MCF 10A (cell line): ENCODE measurements around the gene BBOF1. TPM values are rescaled to one million over a fixed set of nuclear protein-coding genes. Genes with fewer than 3 reads are reported as not detected.

Experiments used
- BruUV-seq: library from RNA; stranded (reverse); fragments of 400-500 nt; replicated peaks from 2 replicates; lab custom pipeline; 2021; lab: Mats Ljungman, UMichigan
- CTCF ChIA-PET: fragments of 300-600 bp; sonication (Branson Sonifier 250); formaldehyde crosslinking; extraction: SDS; loops from one replicate; lab custom pipeline; 2021; ENCODE audit warnings: antibody characterized with exemption, inconsistent platforms; lab: Yijun Ruan, JAX
- POLR2A ChIA-PET: fragments of 300-600, 350-650 bp; sonication (Branson Sonifier 250); formaldehyde crosslinking; extraction: SDS; loops from one replicate; lab custom pipeline; 2020; ENCODE audit warnings: antibody characterized with exemption, inconsistent platforms; lab: Yijun Ruan, JAX
- DNase-seq: peaks from one replicate; pipeline ENCODE4 v3.0.0-alpha.2; 2018; ENCODE audit not compliant: unreplicated experiment
- H3K27ac Mint-ChIP-seq: one replicate; pipeline ENCODE4 v1.8.0; 2022; ENCODE audit warnings: mild to moderate bottlenecking, low read depth, mixed read lengths; ENCODE audit not compliant: unreplicated experiment
- H3K27me3 Mint-ChIP-seq: one replicate; pipeline ENCODE4 v1.8.0; 2022; ENCODE audit warnings: mixed read lengths; ENCODE audit not compliant: insufficient read depth, unreplicated experiment
- H3K36me3 Mint-ChIP-seq: one replicate; pipeline ENCODE4 v1.8.0; 2022; ENCODE audit warnings: mild to moderate bottlenecking, moderate library complexity, mixed read lengths; ENCODE audit not compliant: insufficient read depth, unreplicated experiment
- H3K4me1 Mint-ChIP-seq: one replicate; pipeline ENCODE4 v1.8.0; 2022; ENCODE audit warnings: mixed read lengths; ENCODE audit not compliant: insufficient read depth, unreplicated experiment
- H3K4me3 Mint-ChIP-seq: one replicate; pipeline ENCODE4 v1.8.0; 2022; ENCODE audit warnings: mild to moderate bottlenecking, moderate library complexity, mixed read lengths; ENCODE audit not compliant: unreplicated experiment
- H3K9me3 Mint-ChIP-seq: one replicate; pipeline ENCODE4 v1.8.0; 2022; ENCODE audit warnings: mixed read lengths; ENCODE audit not compliant: unreplicated experiment
- CTCF ChIP-seq: fragments of 200-600 bp; IDR thresholded peaks from one replicate; pipeline ENCODE4 v1.8.0; 2022; ENCODE audit warnings: antibody characterized with exemption, mild to moderate bottlenecking; ENCODE audit not compliant: unreplicated experiment
- intact Hi-C: fragments of 100-400 bp; cut with micrococcal nuclease; formaldehyde crosslinking; loops from 2 replicates; pipeline ENCODE4 v1.14.1; 2022
- total RNA-seq: library from RNA; stranded (reverse); gene quantifications from 2 replicates; pipeline ENCODE4 v1.2.3, GENCODE V29; 2022

BBOF1 gene
- total RNA-seq, 1 experiment from 2014 or later = 2.0 TPM

- BruUV-seq = no TSS peak
- Mint-ChIP-seq H3K9me3 (no peaks in the 10 kb centered on the region), H3K27ac (no peak overlapping the region), H3K27me3 (no peaks in the 10 kb centered on the region), H3K4me3 (no peak overlapping the region), H3K36me3 (no peaks in the 10 kb centered on the region), H3K4me1 (peaks cover 6% of the 10 kb centered on the region)
- ChIA-PET POLR2A (interaction anchor here (0.7 kb wide), 1 partner anchor 374 kb away, joined by 3 read pairs; no protein-coding TSS in a partner anchor), CTCF (no interaction called here)
- intact Hi-C loops = no loop called here
- TF ChIP-seq CTCF = no peak
- DNase-seq = no peak
Observed at GRCh38 chr14:74022346-74022745, 3.2 kb downstream of the BBOF1 start.

GRCh38 chr14:74029136-74029535, 10.0 kb downstream of the BBOF1 start:
- Mint-ChIP-seq H3K27ac (no peak overlapping the region), H3K9me3 (no peaks in the 10 kb centered on the region), H3K4me1 (no peaks in the 10 kb centered on the region), H3K36me3 (no peaks in the 10 kb centered on the region), H3K27me3 (no peaks in the 10 kb centered on the region), H3K4me3 (no peak overlapping the region)
- no peak for DNase-seq
- POLR2A ChIA-PET = interaction anchor here (1.2 kb wide), 1 partner anchor 34 kb away, joined by 3 read pairs; no protein-coding TSS in a partner anchor
- CTCF ChIA-PET = interaction anchor here (3.2 kb wide), 1 partner anchor 11 kb away, joined by 11 read pairs; no protein-coding TSS in a partner anchor
- TF ChIP-seq CTCF = no peak
- no TSS peak for BruUV-seq
- intact Hi-C loops = no loop called here

DNA sequence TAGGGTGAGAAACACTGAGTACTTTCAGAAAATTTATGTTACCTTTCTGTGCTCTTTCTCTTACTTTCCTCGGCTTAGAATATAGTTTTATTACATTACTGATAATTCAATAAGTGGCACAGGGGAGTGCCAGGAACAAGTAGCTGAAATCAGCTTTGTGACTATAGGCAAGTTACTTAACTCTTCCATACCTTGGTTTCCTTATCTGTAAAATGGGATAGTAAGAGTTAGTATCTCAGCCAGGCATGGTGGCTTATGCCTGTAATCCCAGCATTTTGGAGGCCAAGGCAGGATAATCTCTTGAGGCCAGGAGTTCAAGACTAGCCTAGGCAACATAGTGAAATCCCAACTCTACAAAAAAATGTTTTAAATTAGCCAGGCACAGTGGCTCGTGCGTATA, 15.4 kb downstream of the BBOF1 start:
- Mint-ChIP-seq H3K4me3 (no peak overlapping the region), H3K9me3 (no peaks in the 10 kb centered on the region), H3K27ac (no peak overlapping the region), H3K4me1 (no peaks in the 10 kb centered on the region), H3K36me3 (no peaks in the 10 kb centered on the region), H3K27me3 (no peaks in the 10 kb centered on the region)
- CTCF ChIA-PET = no interaction called here
- POLR2A ChIA-PET = interaction anchor here (0.6 to 0.7 kb wide), 2 partner anchors 31 to 136 kb away, joined by 3 to 4 read pairs; no protein-coding TSS in a partner anchor
- BruUV-seq = no TSS peak
- no peak for DNase-seq
- no peak for TF ChIP-seq CTCF
- intact Hi-C loops = no loop called here

GRCh38 chr14:74035556-74035955, 16.4 kb downstream of the BBOF1 start:
- DNase-seq = no peak
- TF ChIP-seq CTCF = no peak
- Mint-ChIP-seq H3K36me3 (no peaks in the 10 kb centered on the region), H3K27me3 (no peaks in the 10 kb centered on the region), H3K27ac (no peak overlapping the region), H3K4me1 (no peaks in the 10 kb centered on the region), H3K4me3 (no peak overlapping the region), H3K9me3 (no peaks in the 10 kb centered on the region)
- intact Hi-C loops = loop anchor here (5.0 kb wide), 2 partner anchors 83 to 528 kb away; partner anchors contain the start of genes COQ6 and FAM161B
- no TSS peak for BruUV-seq
- ChIA-PET CTCF (interaction anchor here (0.5 to 0.8 kb wide), 5 partner anchors 8 to 259 kb away, joined by 3 read pairs; no protein-coding TSS in a partner anchor), POLR2A (interaction anchor here (0.9 kb wide), 1 partner anchor 18 kb away, joined by 3 read pairs; no protein-coding TSS in a partner anchor)
